ENCODE measurements around the gene MAP2K2.

Gene MAP2K2

GRCh38 chr19:4103080-4103433 is 20.9 kb downstream of the MAP2K2 start:
- TF ChIP-seq EGR1 (IDR thresholded peaks at IDR 0.05) (no peak), EP300 (IDR thresholded peaks at IDR 0.05; ENCODE audit: borderline replicate concordance) (no peak), ZBTB7A (IDR thresholded peaks at IDR 0.05; ENCODE audit: low read depth) (no peak), CREB1 (IDR thresholded peaks at IDR 0.05; ENCODE audit: low read depth) (no peak), CEBPB (IDR thresholded peaks at IDR 0.05) (no peak), NFIC (IDR thresholded peaks at IDR 0.05) (no peak), TAF1 (IDR thresholded peaks at IDR 0.05; ENCODE audit: low read depth) (no peak), FOXM1 (IDR thresholded peaks at IDR 0.05; ENCODE audit: borderline replicate concordance, low read depth) (no peak), REST (IDR thresholded peaks at IDR 0.05; ENCODE audit: low read depth) (no peak), USF1 (IDR thresholded peaks at IDR 0.05) (no peak), TCF12 (IDR thresholded peaks at IDR 0.05; ENCODE audit: low read depth) (no peak), RAD21 (IDR thresholded peaks at IDR 0.05; ENCODE audit: low read depth) (no peak), YY1 (IDR thresholded peaks at IDR 0.05; ENCODE audit: low read depth) (no peak), TEAD4 (IDR thresholded peaks at IDR 0.05) (no peak)
- TF ChIP-seq, protein P1, sequence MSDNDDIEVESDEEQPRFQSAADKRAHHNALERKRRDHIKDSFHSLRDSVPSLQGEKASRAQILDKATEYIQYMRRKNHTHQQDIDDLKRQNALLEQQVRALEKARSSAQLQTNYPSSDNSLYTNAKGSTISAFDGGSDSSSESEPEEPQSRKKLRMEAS (IDR thresholded peaks at IDR 0.05) = no peak

DNA sequence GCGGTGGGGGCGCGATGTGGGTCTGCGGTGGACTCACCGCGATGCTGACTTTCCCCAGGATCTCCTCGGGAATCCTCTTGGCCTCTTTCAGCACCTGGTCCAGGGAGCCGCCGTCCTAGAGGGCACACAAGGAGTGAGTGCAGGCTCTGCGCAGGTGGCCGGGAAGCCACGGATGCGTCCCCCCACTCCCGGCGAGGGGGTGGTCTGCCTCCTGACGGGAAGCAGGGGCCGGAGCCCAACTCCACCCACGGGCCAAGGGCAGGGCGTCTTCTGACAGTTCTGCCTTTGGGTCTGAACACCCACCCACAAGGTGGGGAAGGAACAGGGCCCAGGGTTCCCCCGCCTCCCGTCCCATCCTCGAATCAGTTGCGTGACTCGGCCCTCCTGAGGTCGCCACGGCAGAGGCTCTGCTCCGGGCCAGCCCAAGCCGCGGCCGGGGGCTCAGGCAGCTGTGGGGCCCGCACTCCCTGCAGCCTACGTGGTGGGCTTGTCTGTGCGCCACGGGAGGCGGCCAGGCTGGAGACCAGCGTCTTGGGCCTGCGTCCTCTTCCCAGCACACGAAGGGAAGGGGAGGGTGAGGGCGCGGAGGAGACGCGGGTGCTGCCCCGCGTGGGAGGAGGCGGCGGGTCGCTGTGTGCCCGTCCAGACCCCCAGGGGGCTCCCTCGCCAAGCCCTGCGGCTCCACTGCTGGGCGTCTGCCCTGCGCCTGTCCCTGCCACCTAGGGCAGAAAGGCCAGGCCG is 21.4 kb downstream of the MAP2K2 start:
- TF ChIP-seq NFIC (IDR thresholded peaks at IDR 0.05) = no peak
- no peak for TF ChIP-seq YY1 (IDR thresholded peaks at IDR 0.05; ENCODE audit: low read depth)
- TF ChIP-seq EGR1 (IDR thresholded peaks at IDR 0.05) = no peak
- no peak for TF ChIP-seq CREB1 (IDR thresholded peaks at IDR 0.05; ENCODE audit: low read depth)
- no peak for TF ChIP-seq EP300 (IDR thresholded peaks at IDR 0.05; ENCODE audit: borderline replicate concordance)
- no peak for TF ChIP-seq USF1 (IDR thresholded peaks at IDR 0.05)
- TF ChIP-seq TCF12 (IDR thresholded peaks at IDR 0.05; ENCODE audit: low read depth) = no peak
- TF ChIP-seq TEAD4 (IDR thresholded peaks at IDR 0.05) = no peak
- no peak for TF ChIP-seq ZBTB7A (IDR thresholded peaks at IDR 0.05; ENCODE audit: low read depth)
- TF ChIP-seq CEBPB (IDR thresholded peaks at IDR 0.05) = no peak
- no peak for TF ChIP-seq TAF1 (IDR thresholded peaks at IDR 0.05; ENCODE audit: low read depth)
- TF ChIP-seq RAD21 (IDR thresholded peaks at IDR 0.05; ENCODE audit: low read depth) = no peak
- TF ChIP-seq FOXM1 (IDR thresholded peaks at IDR 0.05; ENCODE audit: borderline replicate concordance, low read depth) = no peak
- TF ChIP-seq, protein P1 (IDR thresholded peaks at IDR 0.05) = no peak
- TF ChIP-seq REST (IDR thresholded peaks at IDR 0.05; ENCODE audit: low read depth) = no peak

DNA sequence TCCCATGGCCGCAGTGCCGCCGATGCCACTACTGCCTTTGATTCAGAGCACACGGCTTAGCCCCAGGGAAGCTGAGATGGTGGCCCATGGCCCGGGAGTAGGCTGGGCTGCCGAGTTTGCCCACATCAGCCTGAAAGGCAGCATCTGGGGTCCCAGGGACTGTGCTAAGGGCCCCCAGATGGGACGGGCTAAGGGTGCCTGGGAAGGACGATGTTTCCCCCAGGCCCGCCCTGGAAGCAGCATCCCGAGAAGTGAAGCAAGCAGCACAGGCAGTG is 22.5 kb downstream of the MAP2K2 start:
- TF ChIP-seq ZBTB7A (IDR thresholded peaks at IDR 0.05; ENCODE audit: low read depth) (no peak), TCF12 (IDR thresholded peaks at IDR 0.05; ENCODE audit: low read depth) (no peak), CREB1 (IDR thresholded peaks at IDR 0.05; ENCODE audit: low read depth) (no peak), CEBPB (IDR thresholded peaks at IDR 0.05) (no peak), NFIC (IDR thresholded peaks at IDR 0.05) (no peak), TEAD4 (IDR thresholded peaks at IDR 0.05) (no peak), EP300 (IDR thresholded peaks at IDR 0.05; ENCODE audit: borderline replicate concordance) (no peak)

- TF ChIP-seq EGR1 (IDR thresholded peaks at IDR 0.05) = no peak
- no peak for TF ChIP-seq REST (IDR thresholded peaks at IDR 0.05; ENCODE audit: low read depth)
Observed at GRCh38 chr19:4100647-4101495, 23.1 kb downstream of the MAP2K2 start.

All from Ishikawa (cell line).